Myocyte (in vitro differentiated cells): ENCODE measurements around the gene RUBCNL. TPM values are rescaled to one million over a fixed set of nuclear protein-coding genes. Genes with fewer than 3 reads are reported as not detected.

Source experiments
- DNase-seq: peaks from one replicate; pipeline ENCODE4 v3.0.0-alpha.2; 2012; ENCODE audit warnings: low read depth
- total RNA-seq: library from RNA; depleted of rRNA; stranded (reverse); fragments of >200 nt; gene quantifications from 2 replicates; pipeline ENCODE4 v1.2.3, GENCODE V29; 2014

RUBCNL gene
- total RNA-seq, 1 donor from 2014 or later: 1.9 TPM

DNA sequence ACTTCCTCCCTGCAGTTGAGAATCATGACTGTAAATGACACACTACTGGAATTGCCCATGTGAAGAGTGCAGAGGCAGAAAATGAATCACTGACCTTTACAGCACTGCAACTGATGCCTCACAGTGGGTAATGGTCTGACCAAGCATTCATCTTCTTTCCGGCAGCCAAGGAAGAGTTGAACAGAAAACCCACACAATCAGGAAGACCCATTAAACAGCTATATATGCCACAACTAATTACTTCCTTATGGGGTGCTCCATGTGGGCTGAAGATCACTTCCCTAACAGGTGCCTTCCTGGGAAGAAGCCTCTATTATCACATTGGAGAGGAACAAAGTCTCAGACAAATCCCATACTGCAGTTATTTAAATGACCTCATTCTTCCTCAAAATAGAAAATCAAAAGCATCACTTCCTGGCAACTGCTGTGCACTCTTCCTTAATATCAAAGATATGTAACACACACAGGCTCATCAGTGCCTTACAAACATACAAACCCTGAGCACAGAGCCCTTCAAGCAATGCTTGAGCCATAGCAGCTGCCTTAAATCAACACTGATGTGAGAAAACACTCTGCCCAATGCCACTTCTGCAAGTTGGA lies 45.8 kb downstream of the RUBCNL start:
- DNase-seq: peak; percentile 29

GRCh38 chr13:46340631-46341111 lies 46.4 kb downstream of the RUBCNL start:
- DNase-seq: no peak

GRCh38 chr13:46340011-46340410 lies 47.0 kb downstream of the RUBCNL start:
- DNase-seq: no peak

GRCh38 chr13:46339035-46339666 lies 47.9 kb downstream of the RUBCNL start:
- DNase-seq: no peak

DNA sequence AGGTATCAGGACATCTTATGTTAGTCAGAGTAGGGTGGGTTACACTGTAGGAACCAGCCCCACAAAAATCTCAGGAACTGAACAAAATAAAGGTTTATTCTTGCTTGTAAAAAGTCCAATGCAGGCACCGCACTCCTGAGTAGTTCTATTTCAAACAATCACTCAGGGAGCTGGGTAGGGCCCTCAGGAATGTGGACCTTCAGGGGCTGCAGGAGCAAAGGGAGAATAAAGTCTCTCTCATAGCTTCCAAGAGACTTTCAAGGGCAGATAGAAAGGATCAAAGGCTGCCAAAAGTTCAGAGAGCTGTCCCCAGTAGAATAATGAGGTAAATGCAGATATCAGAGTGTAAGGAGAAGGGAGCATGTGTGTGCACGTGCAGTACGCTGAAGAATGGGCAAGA lies 49.4 kb downstream of the RUBCNL start:
- no peak for DNase-seq

GRCh38 chr13:46334035-46334822 lies 52.8 kb downstream of the RUBCNL start:
- DNase-seq: no peak

DNA sequence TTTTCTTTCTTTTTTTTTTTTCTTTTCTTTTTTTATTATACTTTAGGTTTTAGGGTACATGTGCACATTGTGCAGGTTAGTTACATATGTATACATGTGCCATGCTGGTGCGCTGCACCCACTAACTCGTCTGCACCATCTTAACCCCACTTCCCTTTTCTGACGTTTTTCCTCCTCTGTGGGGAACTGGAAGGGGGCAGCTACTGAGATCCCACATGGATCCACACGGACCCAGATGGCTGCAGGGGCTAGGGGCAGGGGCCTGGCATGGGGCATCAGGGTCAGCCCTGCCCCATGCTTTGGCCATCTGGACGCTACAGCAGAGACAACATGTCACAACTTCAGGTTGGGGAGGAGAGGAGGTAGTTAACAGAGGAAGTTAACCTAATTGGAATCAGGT lies 54.3 kb downstream of the RUBCNL start:
- no peak for DNase-seq

DNA sequence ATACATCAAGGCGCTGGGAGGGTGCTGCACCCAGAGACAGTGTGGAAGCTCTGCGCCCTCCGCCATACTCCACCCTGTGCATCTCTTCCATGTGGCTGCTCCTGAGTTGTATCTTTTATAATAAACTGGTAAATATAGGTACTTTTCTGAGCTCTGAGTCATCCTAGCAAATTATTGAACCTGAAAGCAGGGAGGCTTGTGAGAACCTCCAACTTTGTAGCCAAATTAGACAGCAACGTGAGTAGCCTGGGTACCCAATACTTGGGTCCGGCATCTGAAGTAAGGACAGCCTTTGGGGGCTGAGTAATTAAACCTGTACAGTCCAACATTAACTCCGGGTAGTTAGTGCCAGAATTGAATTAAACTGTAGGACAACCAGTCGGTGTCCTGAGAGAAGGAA lies 57.4 kb downstream of the RUBCNL start:
- DNase-seq: no peak

DNA sequence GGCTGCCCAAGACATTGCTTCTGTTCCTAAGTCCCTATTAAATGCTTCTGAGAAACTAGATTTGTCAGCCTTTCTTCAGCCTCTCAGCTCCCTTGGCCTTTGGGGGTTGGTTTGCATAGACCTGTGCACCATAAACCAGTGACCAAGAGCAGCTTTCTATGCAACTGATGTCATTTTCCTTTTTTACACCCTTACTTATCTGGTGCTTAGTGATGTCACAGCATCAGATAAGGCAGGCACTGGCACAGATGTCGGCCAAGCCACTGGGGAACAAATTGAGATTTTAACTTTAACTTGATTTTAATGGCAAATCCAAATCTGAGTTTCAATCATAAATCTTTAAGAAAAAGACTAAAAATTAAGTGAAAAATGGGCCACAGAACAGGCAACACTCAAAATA lies 59.8 kb downstream of the RUBCNL start:
- peak; percentile 36 for DNase-seq

DNA sequence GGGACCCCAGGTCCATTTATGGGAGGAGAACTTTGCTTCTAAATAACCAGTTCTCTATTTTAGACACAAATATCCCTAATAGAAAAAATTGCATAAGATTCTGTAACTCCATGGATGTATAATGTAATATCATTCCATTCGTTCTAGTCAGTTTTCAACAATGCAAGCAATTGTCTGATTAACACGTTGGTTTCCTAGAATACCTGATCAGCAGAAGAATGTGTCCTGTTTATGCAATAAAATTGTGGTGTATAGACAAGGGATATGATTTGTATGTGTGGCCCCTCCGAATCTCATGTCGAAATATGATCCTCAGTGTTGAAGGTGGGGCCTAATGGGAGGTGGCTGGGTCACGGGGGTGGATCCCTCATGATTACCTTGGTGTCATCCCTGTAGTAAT lies 62.1 kb downstream of the RUBCNL start:
- DNase-seq: no peak

- DNase-seq: peak; percentile 62
Measured at GRCh38 chr13:46321494-46322225, 65.4 kb downstream of the RUBCNL start.

DNA sequence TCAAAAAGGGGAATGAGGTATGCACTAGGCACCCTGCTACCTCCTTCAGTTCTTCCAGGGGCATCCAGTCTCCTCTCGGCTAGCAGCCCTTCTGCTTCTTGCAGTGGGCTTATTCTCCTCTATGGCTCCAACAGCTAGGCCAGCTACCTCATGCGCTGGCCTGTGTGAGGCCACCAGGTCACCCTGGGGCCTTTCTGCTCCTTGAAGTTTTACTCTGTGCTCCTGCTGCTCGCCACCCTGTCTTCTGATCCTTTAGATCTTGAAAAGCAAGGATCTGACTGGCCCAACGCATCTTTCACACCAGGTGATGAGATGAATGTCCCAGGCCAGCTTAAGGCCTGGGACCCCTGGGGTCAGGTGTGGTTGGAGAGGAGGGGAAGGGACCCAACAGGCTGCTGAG lies 66.2 kb downstream of the RUBCNL start:
- no peak for DNase-seq

DNA sequence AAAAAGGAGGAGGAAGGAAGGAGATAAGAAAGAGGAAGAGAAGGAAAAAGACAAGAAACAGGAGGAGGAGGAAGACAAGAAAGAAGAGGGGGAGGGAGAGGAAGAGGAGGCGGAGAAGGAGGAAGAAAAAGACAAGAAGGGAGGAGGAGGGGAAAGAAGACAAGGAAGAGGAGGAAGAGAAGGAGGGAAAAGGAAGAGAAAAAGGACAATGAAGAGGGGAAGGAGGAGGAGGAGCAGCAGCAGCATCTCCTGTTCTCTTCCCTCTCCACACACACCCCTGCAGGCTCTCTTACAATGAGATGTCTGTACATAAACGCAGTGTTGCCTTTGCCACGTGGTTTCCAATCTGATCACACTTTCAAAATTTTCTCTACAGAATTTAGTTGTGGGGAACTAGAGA lies 66.6 kb downstream of the RUBCNL start:
- DNase-seq: no peak

DNA sequence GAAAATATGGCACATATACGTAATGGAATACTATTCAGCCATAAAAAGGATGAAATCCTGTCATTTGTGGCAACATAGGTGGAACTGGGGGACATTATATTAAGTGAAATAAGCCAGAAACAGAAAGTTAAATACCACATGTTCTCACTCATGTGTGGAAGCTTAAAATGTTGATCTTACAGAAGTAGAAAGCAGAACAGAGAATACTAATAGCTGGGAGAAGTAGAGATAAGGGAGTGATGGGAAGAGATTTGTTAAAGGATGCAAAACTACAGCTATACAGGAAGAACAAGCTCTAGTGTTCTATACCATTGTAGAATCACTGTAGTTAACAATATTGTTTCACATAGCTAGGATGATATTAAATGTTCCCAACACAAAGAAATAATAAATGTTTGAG lies 68.1 kb downstream of the RUBCNL start:
- no peak for DNase-seq

DNA sequence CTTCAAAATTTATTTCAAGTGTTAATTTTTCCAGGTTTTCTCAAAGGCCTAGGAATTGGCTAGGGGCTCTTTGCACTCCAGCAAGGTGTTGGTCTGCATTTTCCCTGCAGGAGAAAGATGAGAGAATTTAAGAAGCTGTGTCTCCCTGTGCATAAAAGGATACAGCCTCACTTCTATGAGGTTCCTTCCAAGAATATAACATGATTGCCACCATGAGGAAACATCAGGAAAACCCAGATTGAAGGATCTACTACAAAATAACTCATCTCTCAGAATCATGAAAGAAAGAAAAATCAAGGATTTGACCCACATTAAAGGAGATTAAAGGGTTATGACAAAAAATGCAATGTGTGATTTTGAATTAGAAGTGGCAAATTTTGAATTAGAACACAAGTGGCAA lies 69.9 kb downstream of the RUBCNL start:
- no peak for DNase-seq

GRCh38 chr13:46315491-46316075 lies 71.5 kb downstream of the RUBCNL start:
- DNase-seq: no peak

DNA sequence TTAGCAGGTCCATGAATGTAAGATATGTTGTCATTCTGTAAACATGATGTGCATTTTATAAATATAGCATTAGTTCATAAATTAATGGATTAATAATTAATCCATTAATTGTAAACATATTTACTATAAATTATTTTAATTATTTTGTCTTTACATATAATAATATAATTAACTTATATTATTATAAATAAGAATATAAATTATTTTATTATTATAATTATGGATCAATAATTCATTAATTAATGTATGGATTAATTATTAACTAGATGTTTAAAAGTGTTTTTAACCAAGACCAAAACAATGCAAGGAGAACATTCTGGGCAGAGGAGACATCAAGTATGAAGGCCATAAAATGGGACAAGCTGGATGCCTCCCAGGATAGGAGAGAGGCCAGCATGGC lies 72.0 kb downstream of the RUBCNL start:
- no peak for DNase-seq

DNA sequence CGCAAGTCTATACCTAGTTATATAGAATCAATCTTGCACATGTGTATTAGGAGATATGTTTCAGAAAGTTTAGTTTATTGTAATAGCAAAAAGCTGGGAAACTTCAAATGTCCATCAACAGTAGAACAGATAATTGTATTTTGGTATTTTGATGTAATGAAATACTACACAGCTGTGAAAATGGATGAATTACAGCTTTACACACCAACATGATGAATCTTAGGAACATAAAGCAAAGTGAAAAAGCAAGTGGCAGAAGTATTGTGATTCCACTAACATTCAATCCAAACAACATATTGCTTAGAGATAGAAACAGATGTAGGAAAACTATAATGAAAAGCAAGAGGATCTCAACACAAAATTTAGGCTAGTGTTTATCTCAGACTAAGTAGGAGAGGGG lies 72.5 kb downstream of the RUBCNL start:
- no peak for DNase-seq

DNA sequence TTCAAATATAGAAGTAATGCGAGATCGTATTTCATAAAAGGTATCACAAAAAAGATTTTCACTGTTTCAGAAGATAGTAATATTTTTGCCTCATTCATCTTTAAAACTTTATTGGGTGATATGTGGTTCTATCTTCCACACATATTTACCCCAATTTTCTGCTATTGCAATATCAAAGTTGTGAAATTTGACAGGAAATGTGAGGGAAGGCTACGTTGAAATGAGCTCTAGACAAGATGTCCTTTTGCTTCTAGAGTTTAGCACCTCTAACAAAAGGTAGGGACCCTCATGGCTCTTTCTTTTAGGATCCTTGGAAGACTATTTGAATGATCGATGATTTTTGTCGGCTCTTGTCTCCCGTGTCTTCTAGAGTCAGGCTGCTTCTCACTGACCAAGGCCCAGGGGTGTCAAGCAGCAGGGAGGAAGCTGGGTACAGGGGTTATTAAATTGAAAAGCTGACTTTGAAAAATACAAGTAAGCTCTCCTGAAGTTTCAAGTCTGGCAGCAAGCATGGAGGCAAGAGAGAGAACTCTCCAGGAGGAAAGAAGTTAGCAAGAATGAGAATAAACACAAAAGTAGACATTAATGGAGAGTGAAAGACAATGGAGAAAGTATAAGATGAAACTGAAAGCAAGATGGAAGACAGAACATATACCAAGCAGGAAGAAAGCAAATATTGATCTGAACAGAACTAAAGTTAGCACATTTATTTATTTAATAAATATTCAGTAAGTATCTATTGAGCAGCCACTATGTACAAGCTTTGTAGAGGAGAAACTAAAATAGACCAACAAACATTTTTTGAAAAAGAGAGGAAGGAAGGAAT lies 73.4 kb downstream of the RUBCNL start:
- DNase-seq: no peak

- DNase-seq: no peak
Measured at GRCh38 chr13:46313024-46313423, 74.0 kb downstream of the RUBCNL start.

GRCh38 chr13:46311217-46311616 lies 75.8 kb downstream of the RUBCNL start:
- DNase-seq: no peak
